GM12801 (cell line): ENCODE results near the gene LARP4B.

Source experiments
- CTCF ChIP-seq: IDR thresholded peaks from one replicate; pipeline ENCODE4 v1.5.1; 2011; ENCODE audit warnings: control low read depth; ENCODE audit not compliant: insufficient read length; ENCODE audit errors: extremely low read depth

LARP4B gene

GRCh38 chr10:805620-806305 is 125.7 kb downstream of the LARP4B start:
- TF ChIP-seq CTCF, result no peak

GRCh38 chr10:804787-805619 is 126.5 kb downstream of the LARP4B start:
- TF ChIP-seq CTCF, result no peak

GRCh38 chr10:804191-804781 is 127.2 kb downstream of the LARP4B start:
- TF ChIP-seq CTCF, result no peak

- TF ChIP-seq CTCF, result no peak
Observed at GRCh38 chr10:803041-803741, 128.3 kb downstream of the LARP4B start.

- no peak for TF ChIP-seq CTCF
Observed at GRCh38 chr10:802506-802905, 129.0 kb downstream of the LARP4B start.

- no peak for TF ChIP-seq CTCF
Observed at GRCh38 chr10:797179-797578, 134.3 kb downstream of the LARP4B start.

- TF ChIP-seq CTCF, result no peak
Observed at GRCh38 chr10:796233-796632, 135.3 kb downstream of the LARP4B start.
